OCI-LY7 (cell line): ENCODE measurements around the gene ITGB8. TPM values are rescaled to one million over a fixed set of nuclear protein-coding genes. Genes with fewer than 3 reads are reported as not detected.

Source experiments
- BruUV-seq: library from RNA; stranded (reverse); fragments of 400-500 nt; replicated peaks from 2 replicates; lab custom pipeline; 2021; lab: Mats Ljungman, UMichigan
- CTCF ChIA-PET: fragments of 300-600 bp; sonication (Branson Sonifier 250); formaldehyde crosslinking; loops from one replicate; lab custom pipeline; 2022; ENCODE audit warnings: antibody characterized with exemption; ENCODE audit not compliant: unreplicated experiment; lab: Charles Lee
- POLR2A ChIA-PET: fragments of 300-600 bp; sonication (Branson Sonifier 250); formaldehyde crosslinking; loops from one replicate; lab custom pipeline; 2022; ENCODE audit warnings: antibody characterized with exemption; lab: Charles Lee
- DNase-seq: peaks from one replicate; pipeline ENCODE4 v3.0.0-alpha.2; 2015; ENCODE audit warnings: low spot score
- H2AFZ ChIP-seq: fragments of 200-600 bp; sonication (generic), shearing (Covaris generic); 2 replicates; pipeline ENCODE4 v1.6.1; 2014; ENCODE audit warnings: mild to moderate bottlenecking, antibody characterized with exemption, low read length, moderate library complexity
- H3K27ac ChIP-seq: fragments of 200-600 bp; sonication (generic); 2 replicates; pipeline ENCODE4 v1.5.1; 2014; ENCODE audit warnings: mixed run types, low read depth, mild to moderate bottlenecking, moderate library complexity, low read length, inconsistent platforms; ENCODE audit not compliant: poor library complexity, severe bottlenecking
- H3K36me3 ChIP-seq: fragments of 200-600 bp; sonication (generic); 2 replicates; pipeline ENCODE4 v1.6.1; 2014; ENCODE audit warnings: mild to moderate bottlenecking, antibody characterized with exemption, low read length, moderate library complexity, mixed read lengths; ENCODE audit not compliant: insufficient read depth
- H3K4me1 ChIP-seq: fragments of 200-600 bp; sonication (generic); 2 replicates; pipeline ENCODE4 v1.5.1; 2014; ENCODE audit warnings: mild to moderate bottlenecking, low read length; ENCODE audit not compliant: insufficient read depth, poor library complexity, severe bottlenecking
- H3K4me2 ChIP-seq: fragments of 200-600 bp; sonication (generic); 2 replicates; pipeline ENCODE4 v1.6.1; 2014; ENCODE audit warnings: mild to moderate bottlenecking, low read length
- H3K4me3 ChIP-seq: fragments of 200-600 bp; sonication (generic); 2 replicates; pipeline ENCODE4 v1.5.1; 2014; ENCODE audit warnings: mild to moderate bottlenecking, low read depth, low read length; ENCODE audit not compliant: poor library complexity, severe bottlenecking
- H3K79me2 ChIP-seq: fragments of 200-600 bp; sonication (generic); 2 replicates; pipeline ENCODE4 v1.6.1; 2016; ENCODE audit warnings: low read depth, mild to moderate bottlenecking, low read length, moderate library complexity, mixed read lengths; ENCODE audit not compliant: insufficient read depth
- H3K9me2 ChIP-seq: fragments of 200-600 bp; sonication (generic); 2 replicates; pipeline ENCODE4 v1.6.1; 2016; ENCODE audit warnings: mild to moderate bottlenecking, low read length, mixed read lengths; ENCODE audit not compliant: insufficient read depth
- H3K9me3 ChIP-seq: fragments of 200-600 bp; sonication (generic); 2 replicates; pipeline ENCODE4 v1.6.1; 2014; ENCODE audit warnings: mild to moderate bottlenecking, mixed run types, low read length, mixed read lengths
- H4K20me1 ChIP-seq: fragments of 200-600 bp; sonication (generic); 2 replicates; pipeline ENCODE4 v1.6.1; 2014; ENCODE audit warnings: mild to moderate bottlenecking, antibody characterized with exemption, low read length, moderate library complexity, mixed read lengths; ENCODE audit not compliant: insufficient read depth
- EZH2phosphoT487 ChIP-seq: fragments of 200-600 bp; sonication (generic); IDR thresholded peaks from 2 replicates; pipeline ENCODE4 v1.6.1; 2018; ENCODE audit warnings: low read depth, borderline replicate concordance, mild to moderate bottlenecking, mixed run types, antibody characterized with exemption, low read length, moderate library complexity, mixed read lengths
- intact Hi-C: fragments of 100-400 bp; cut with micrococcal nuclease; formaldehyde crosslinking; loops from one replicate; pipeline ENCODE4 v1.10.0; 2022; ENCODE audit not compliant: unreplicated experiment
- total RNA-seq, 2 experiments: library from RNA; depleted of rRNA in 1 of 2; stranded (reverse); fragments of >200 nt in 1 of 2; shearing (Covaris generic) in 1 of 2; gene quantifications; 2 replicates each; pipeline ENCODE4 v1.2.3, GENCODE V29; 2014 to 2022
- TF ChIP-seq, protein P1 (sequence below): fragments of 200-600 bp; sonication (generic); conservative IDR thresholded peaks from 2 replicates; pipeline ENCODE4 v1.5.1; 2014; ENCODE audit warnings: mild to moderate bottlenecking, antibody characterized with exemption, low read length, moderate library complexity, mixed read lengths

The ITGB8 gene
- total RNA-seq, 2 experiments from 2014 or later: not detected

DNA sequence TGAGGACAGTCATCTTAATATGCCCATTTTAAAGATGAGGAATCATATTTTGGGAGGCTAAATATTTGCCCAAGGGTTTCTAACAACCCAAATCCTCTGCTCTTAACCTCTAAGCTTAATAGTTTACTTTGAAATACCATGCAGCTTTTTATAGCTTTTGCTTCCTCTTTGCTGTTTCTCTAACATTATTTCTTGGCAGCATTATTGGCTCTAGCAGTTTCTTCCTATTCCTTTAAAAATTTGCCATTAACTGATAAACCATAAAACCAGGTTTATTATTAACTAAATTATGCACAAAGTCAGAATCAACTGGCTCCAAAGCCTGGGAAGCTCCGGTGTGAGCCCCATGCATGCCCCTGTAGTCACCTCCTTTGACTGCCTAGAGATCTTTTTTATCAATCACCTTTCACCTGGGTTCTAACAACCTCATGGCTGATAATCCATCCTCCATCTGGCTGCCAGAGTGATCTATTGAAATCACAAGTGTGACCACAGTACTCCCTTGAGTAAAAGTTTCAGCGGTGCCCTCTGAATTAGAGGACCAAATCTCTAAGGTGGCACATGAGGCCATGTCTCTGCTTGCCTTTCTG is 62.4 kb downstream of the ITGB8 start:
- Histone ChIP-seq H3K9me2 (no peaks in the 10 kb centered on the region), H3K36me3 (no peaks in the 10 kb centered on the region), H3K27ac (no peak overlapping the region), H2AFZ (no peak overlapping the region), H4K20me1 (no peaks in the 10 kb centered on the region), H3K4me3 (no peak overlapping the region), H3K4me2 (no peak overlapping the region), H3K9me3 (no peaks in the 10 kb centered on the region), H3K4me1 (no peaks in the 10 kb centered on the region), H3K79me2 (no peaks in the 10 kb centered on the region)
- TF ChIP-seq, protein P1, sequence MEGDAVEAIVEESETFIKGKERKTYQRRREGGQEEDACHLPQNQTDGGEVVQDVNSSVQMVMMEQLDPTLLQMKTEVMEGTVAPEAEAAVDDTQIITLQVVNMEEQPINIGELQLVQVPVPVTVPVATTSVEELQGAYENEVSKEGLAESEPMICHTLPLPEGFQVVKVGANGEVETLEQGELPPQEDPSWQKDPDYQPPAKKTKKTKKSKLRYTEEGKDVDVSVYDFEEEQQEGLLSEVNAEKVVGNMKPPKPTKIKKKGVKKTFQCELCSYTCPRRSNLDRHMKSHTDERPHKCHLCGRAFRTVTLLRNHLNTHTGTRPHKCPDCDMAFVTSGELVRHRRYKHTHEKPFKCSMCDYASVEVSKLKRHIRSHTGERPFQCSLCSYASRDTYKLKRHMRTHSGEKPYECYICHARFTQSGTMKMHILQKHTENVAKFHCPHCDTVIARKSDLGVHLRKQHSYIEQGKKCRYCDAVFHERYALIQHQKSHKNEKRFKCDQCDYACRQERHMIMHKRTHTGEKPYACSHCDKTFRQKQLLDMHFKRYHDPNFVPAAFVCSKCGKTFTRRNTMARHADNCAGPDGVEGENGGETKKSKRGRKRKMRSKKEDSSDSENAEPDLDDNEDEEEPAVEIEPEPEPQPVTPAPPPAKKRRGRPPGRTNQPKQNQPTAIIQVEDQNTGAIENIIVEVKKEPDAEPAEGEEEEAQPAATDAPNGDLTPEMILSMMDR: no peak
- no peak for TF ChIP-seq EZH2phosphoT487
- ChIA-PET POLR2A (interaction anchor here (0.9 kb wide), 1 partner anchor 23 kb away, joined by 3 read pairs; no protein-coding TSS in a partner anchor), CTCF (no interaction called here)
- DNase-seq: no peak
- BruUV-seq: no TSS peak
- intact Hi-C loops: no loop called here

DNA sequence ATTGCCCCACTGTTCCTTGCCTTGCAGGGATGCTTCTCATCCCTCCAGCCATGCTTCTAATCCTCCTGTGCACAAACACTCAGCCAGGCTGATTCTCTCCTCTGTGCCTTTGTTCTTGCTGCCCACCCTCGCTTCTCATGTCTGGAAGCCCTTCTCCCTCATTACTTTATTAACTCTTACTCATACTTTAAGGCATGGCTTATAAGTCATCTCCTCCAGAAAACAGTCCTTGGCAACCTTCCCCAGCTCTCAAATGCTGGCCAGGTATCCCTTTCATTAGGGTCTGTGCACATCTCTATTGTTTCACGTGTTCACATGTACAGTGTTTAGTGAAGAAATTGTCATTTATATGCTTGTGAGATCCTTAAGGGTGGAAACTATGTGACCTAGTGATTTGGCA is 62.9 kb downstream of the ITGB8 start:
- intact Hi-C loops: no loop called here
- H3K9me2 ChIP-seq: no peaks in the 10 kb centered on the region
- no TSS peak for BruUV-seq
- TF ChIP-seq EZH2phosphoT487: no peak
- TF ChIP-seq, protein P1: no peak
- H3K4me3 ChIP-seq: no peak overlapping the region
- DNase-seq: no peak
- H3K27ac ChIP-seq: no peak overlapping the region
- H3K36me3 ChIP-seq: no peaks in the 10 kb centered on the region
- no peaks in the 10 kb centered on the region for H3K9me3 ChIP-seq
- no peak overlapping the region for H2AFZ ChIP-seq
- H4K20me1 ChIP-seq: no peaks in the 10 kb centered on the region
- no peaks in the 10 kb centered on the region for H3K79me2 ChIP-seq
- no peak overlapping the region for H3K4me2 ChIP-seq
- H3K4me1 ChIP-seq: no peaks in the 10 kb centered on the region
- ChIA-PET CTCF (no interaction called here), POLR2A (interaction anchor here (0.9 kb wide), 1 partner anchor 22 kb away, joined by 3 read pairs; no protein-coding TSS in a partner anchor)

DNA sequence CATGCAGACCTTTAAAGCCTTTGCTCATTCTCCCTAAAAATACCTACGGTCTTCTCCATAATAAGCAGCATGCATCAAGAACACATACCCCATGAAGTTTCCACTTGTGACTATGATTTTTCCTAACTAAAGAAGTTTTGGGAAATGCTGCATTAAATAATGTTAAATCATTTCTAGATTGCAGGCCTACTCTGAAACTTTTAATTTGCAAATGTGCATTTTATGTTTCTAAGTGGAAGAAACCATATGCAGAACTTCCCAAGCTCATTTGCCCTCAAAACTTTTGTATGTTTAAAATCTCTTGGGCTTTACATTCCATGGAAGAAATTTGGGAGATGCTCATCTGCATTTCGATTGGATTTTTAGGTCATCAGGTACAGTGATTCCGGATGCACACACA is 63.6 kb downstream of the ITGB8 start:
- Histone ChIP-seq H3K27ac (no peak overlapping the region), H3K4me1 (no peaks in the 10 kb centered on the region), H3K9me2 (no peaks in the 10 kb centered on the region), H3K79me2 (no peaks in the 10 kb centered on the region), H3K9me3 (no peaks in the 10 kb centered on the region), H2AFZ (no peak overlapping the region), H3K4me3 (no peak overlapping the region), H3K36me3 (no peaks in the 10 kb centered on the region), H4K20me1 (no peaks in the 10 kb centered on the region), H3K4me2 (no peak overlapping the region)
- ChIA-PET POLR2A (interaction anchor here (0.6 kb wide), 1 partner anchor 442 kb away, joined by 3 read pairs; no protein-coding TSS in a partner anchor), CTCF (no interaction called here)
- no peak for DNase-seq
- BruUV-seq: no TSS peak
- intact Hi-C loops: no loop called here
- TF ChIP-seq, protein P1: no peak
- no peak for TF ChIP-seq EZH2phosphoT487
